PC-3 (cell line): ENCODE measurements around the gene ARHGAP24. TPM values are rescaled to one million over a fixed set of nuclear protein-coding genes. Genes with fewer than 3 reads are reported as not detected.

Source experiments
- ATAC-seq: fragments of 200-7000 bp; cut with Tn5 transposase; 2 replicates; pipeline ENCODE4 v1.9.1; 2020; ENCODE audit warnings: mild to moderate bottlenecking, moderate library complexity
- BruUV-seq: library from RNA; stranded (reverse); fragments of 400-500 nt; replicated peaks from 2 replicates; lab custom pipeline; 2021; lab: Mats Ljungman, UMichigan
- CTCF ChIA-PET: fragments of 300-600 bp; sonication (Branson Sonifier 250); formaldehyde crosslinking; loops from one replicate; lab custom pipeline; 2022; ENCODE audit warnings: antibody characterized with exemption; lab: Charles Lee
- POLR2A ChIA-PET: fragments of 300-600 bp; sonication (Branson Sonifier 250); formaldehyde crosslinking; loops from one replicate; lab custom pipeline; 2022; ENCODE audit warnings: antibody characterized with exemption; ENCODE audit not compliant: unreplicated experiment; lab: Charles Lee
- DNase-seq: peaks from one replicate; pipeline ENCODE4 v3.0.0-alpha.2; 2015
- H2AFZ ChIP-seq: fragments of 300-600 bp; sonication (generic); 2 replicates; pipeline ENCODE4 v1.6.0; 2016; ENCODE audit warnings: antibody characterized with exemption, low read length
- H3F3A ChIP-seq: fragments of 300-600 bp; sonication (generic); one replicate; pipeline ENCODE4 v1.6.0; 2017; ENCODE audit warnings: antibody characterized with exemption, low read length, control low read depth, mild to moderate bottlenecking; ENCODE audit not compliant: unreplicated experiment
- H3K27ac ChIP-seq: fragments of 300-600 bp; sonication (generic); 2 replicates; pipeline ENCODE4 v1.5.1; 2016; ENCODE audit warnings: mild to moderate bottlenecking, low read length
- H3K27me3 ChIP-seq: fragments of 300-600 bp; sonication (generic); 2 replicates; pipeline ENCODE4 v1.6.1; 2016; ENCODE audit warnings: low read length, mixed read lengths
- H3K36me3 ChIP-seq: fragments of 300-600 bp; sonication (generic); 2 replicates; pipeline ENCODE4 v1.6.1; 2016; ENCODE audit warnings: low read depth, mixed run types, low read length, mixed read lengths
- H3K4me1 ChIP-seq: fragments of 300-600 bp; sonication (generic); 2 replicates; pipeline ENCODE4 v1.5.1; 2016; ENCODE audit warnings: low read length; ENCODE audit not compliant: insufficient read depth
- H3K4me2 ChIP-seq: fragments of 300-600 bp; sonication (generic); 2 replicates; pipeline ENCODE4 v1.6.0; 2016; ENCODE audit warnings: low read length
- H3K4me3 ChIP-seq: fragments of 300-600 bp; sonication (generic); 2 replicates; pipeline ENCODE4 v1.5.1; 2016; ENCODE audit warnings: mild to moderate bottlenecking, low read length, mixed read lengths
- H3K79me2 ChIP-seq: fragments of 300-600 bp; sonication (generic); 2 replicates; pipeline ENCODE4 v1.6.1; 2017; ENCODE audit warnings: low read length, mixed read lengths
- H3K9ac ChIP-seq: fragments of 300-600 bp; sonication (generic); 2 replicates; pipeline ENCODE4 v1.6.0; 2016; ENCODE audit warnings: mild to moderate bottlenecking, low read length
- H3K9me2 ChIP-seq: fragments of 300-600 bp; sonication (generic); replicated peaks from 2 replicates; pipeline ENCODE4 v1.6.1; 2016; ENCODE audit warnings: mixed run types, low read length, mixed read lengths
- H3K9me3 ChIP-seq: fragments of 300-600 bp; sonication (generic); 2 replicates; pipeline ENCODE4 v1.6.1; 2016; ENCODE audit warnings: low read length, mixed read lengths
- H4K20me1 ChIP-seq: fragments of 300-600 bp; sonication (generic); 2 replicates; pipeline ENCODE4 v1.6.1; 2016; ENCODE audit warnings: low read length, mixed read lengths
- CTCF ChIP-seq: fragments of 300-600 bp; sonication (generic); conservative IDR thresholded peaks from 2 replicates; pipeline ENCODE4 v1.5.1; 2017; ENCODE audit warnings: antibody characterized with exemption, low read depth, mild to moderate bottlenecking, low read length
- EZH2 ChIP-seq: fragments of 300-600 bp; sonication (generic); IDR thresholded peaks from one replicate; pipeline ENCODE4 v1.6.1; 2017; ENCODE audit warnings: antibody characterized with exemption, mild to moderate bottlenecking, low read length; ENCODE audit not compliant: unreplicated experiment
- EZH2phosphoT487 ChIP-seq: fragments of 300-600 bp; sonication (generic); IDR thresholded peaks from 2 replicates; pipeline ENCODE4 v1.6.1; 2018; ENCODE audit warnings: mild to moderate bottlenecking, antibody characterized with exemption, low read length, borderline replicate concordance
- intact Hi-C: fragments of 100-400 bp; cut with micrococcal nuclease; formaldehyde crosslinking; loops from 2 replicates; pipeline ENCODE4 v1.9.0; 2023
- total RNA-seq: library from RNA; depleted of rRNA; stranded (reverse); fragments of >200 nt; gene quantifications from 2 replicates; pipeline ENCODE4 v1.2.3, GENCODE V29; 2014

Gene ARHGAP24
- total RNA-seq, 1 experiment from 2014 or later, result 7.4 TPM

DNA sequence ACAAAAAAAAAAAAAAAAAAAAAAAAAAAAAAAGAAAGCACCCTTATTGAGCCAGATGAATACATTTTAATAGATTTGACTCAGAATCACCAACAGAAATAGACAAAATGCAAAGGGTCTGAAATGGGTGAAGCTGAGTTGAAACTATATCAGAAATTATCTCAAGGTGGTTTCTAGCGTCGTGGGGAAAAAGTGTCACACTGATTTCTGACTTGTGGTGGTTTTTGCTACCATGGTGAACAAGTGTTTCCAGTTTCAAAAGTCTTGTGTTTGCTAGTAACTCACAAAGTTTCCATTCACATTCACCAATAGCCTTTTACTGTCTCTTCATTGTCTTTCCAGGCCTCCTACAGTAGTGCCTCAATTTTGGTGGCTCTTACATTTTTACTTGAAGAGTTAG is 135.5 kb downstream of the ARHGAP24 start:
- no peaks in the 10 kb centered on the region for H3K9me2 ChIP-seq
- intact Hi-C loops, result no loop called here
- H3K4me2 ChIP-seq, result no peak overlapping the region
- TF ChIP-seq EZH2phosphoT487 (no peak), CTCF (no peak), EZH2 (no peak)
- no peaks in the 10 kb centered on the region for H3K79me2 ChIP-seq
- BruUV-seq, result no TSS peak
- CTCF ChIA-PET, result no interaction called here
- H3K27me3 ChIP-seq, result no peaks in the 10 kb centered on the region
- H3F3A ChIP-seq, result no peaks in the 10 kb centered on the region
- no peaks in the 10 kb centered on the region for H3K9me3 ChIP-seq
- DNase-seq (no peak), ATAC-seq (no peak)
- H3K27ac ChIP-seq, result no peak overlapping the region
- H2AFZ ChIP-seq, result no peak overlapping the region
- no peaks in the 10 kb centered on the region for H3K4me1 ChIP-seq
- H4K20me1 ChIP-seq, result no peaks in the 10 kb centered on the region
- POLR2A ChIA-PET, result no interaction called here
- no peak overlapping the region for H3K4me3 ChIP-seq
- no peaks in the 10 kb centered on the region for H3K36me3 ChIP-seq
- no peak overlapping the region for H3K9ac ChIP-seq

DNA sequence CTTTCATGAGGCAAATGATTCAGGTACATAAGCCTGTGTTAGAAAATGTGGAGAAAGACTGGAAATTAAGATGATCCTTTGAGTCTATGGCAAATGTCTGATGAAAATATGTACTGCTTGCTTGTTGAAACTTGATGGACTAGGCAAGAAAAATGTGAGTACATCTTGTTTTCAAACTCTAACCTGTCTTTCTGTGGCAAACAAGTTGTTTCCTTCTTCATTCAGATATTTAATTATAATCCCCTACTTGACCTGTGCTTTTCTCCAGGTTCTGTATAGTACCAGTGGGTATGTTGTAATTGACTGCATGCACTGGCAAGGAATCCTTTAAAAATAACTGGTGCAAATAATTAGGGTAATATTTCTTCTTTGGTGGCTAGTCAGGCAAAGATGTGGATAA is 136.7 kb downstream of the ARHGAP24 start:
- BruUV-seq, result no TSS peak
- ChIA-PET POLR2A (interaction anchor here (0.6 kb wide), 1 partner anchor 1208 kb away, joined by 4 read pairs; no protein-coding TSS in a partner anchor), CTCF (no interaction called here)
- Histone ChIP-seq H3K9me2 (no peaks in the 10 kb centered on the region), H3K4me1 (no peaks in the 10 kb centered on the region), H3K27me3 (no peaks in the 10 kb centered on the region), H3K27ac (no peak overlapping the region), H3K9ac (no peak overlapping the region), H3K36me3 (no peaks in the 10 kb centered on the region), H3K79me2 (no peaks in the 10 kb centered on the region), H3F3A (no peaks in the 10 kb centered on the region), H3K9me3 (no peaks in the 10 kb centered on the region), H4K20me1 (no peaks in the 10 kb centered on the region), H2AFZ (no peak overlapping the region), H3K4me3 (no peak overlapping the region), H3K4me2 (no peak overlapping the region)
- no peak for TF ChIP-seq EZH2phosphoT487
- no peak for TF ChIP-seq EZH2
- TF ChIP-seq CTCF, result no peak
- ATAC-seq (no peak), DNase-seq (no peak)
- intact Hi-C loops, result no loop called here

- intact Hi-C loops, result no loop called here
- CTCF ChIA-PET, result no interaction called here
- POLR2A ChIA-PET, result no interaction called here
Observed at GRCh38 chr4:85613901-85614300, 139.0 kb downstream of the ARHGAP24 start.

More at GRCh38 chr4:85613901-85614300, 139.0 kb downstream of the ARHGAP24 start:
- no peaks in the 10 kb centered on the region for H3K79me2 ChIP-seq
- no peaks in the 10 kb centered on the region for H3F3A ChIP-seq
- no peaks in the 10 kb centered on the region for H3K27me3 ChIP-seq
- H3K9me3 ChIP-seq, result no peaks in the 10 kb centered on the region
- no peak overlapping the region for H2AFZ ChIP-seq
- no TSS peak for BruUV-seq
- H3K4me3 ChIP-seq, result no peak overlapping the region
- TF ChIP-seq CTCF, result no peak
- TF ChIP-seq EZH2phosphoT487, result no peak
- no peak for TF ChIP-seq EZH2
- no peak overlapping the region for H3K4me2 ChIP-seq
- H3K9me2 ChIP-seq, result no peaks in the 10 kb centered on the region
- no peak overlapping the region for H3K27ac ChIP-seq
- H3K9ac ChIP-seq, result no peak overlapping the region
- DNase-seq (no peak), ATAC-seq (no peak)
- no peaks in the 10 kb centered on the region for H3K36me3 ChIP-seq
- H4K20me1 ChIP-seq, result no peaks in the 10 kb centered on the region
- H3K4me1 ChIP-seq, result no peaks in the 10 kb centered on the region
